C4-2B (cell line): ENCODE measurements around the gene SCO1.
A peak's percentile ranks its signal among the peaks of the same experiment; 100 is the strongest.

ENCODE experiments used
- H3K27ac ChIP-seq: fragments of 450-650 bp; 2 replicates; pipeline ENCODE4 v1.5.1; 2017
- CTCF ChIP-seq: fragments of 450-650 bp; conservative IDR thresholded peaks from 2 replicates; pipeline ENCODE4 v1.5.1; 2017; ENCODE audit warnings: mild to moderate bottlenecking
- ZFX ChIP-seq: fragments of 450-650 bp; IDR thresholded peaks from 2 replicates; pipeline ENCODE4 v1.6.1; 2017

The SCO1 gene

GRCh38 chr17:10638151-10638550, 59.2 kb downstream of the SCO1 start:
- TF ChIP-seq ZFX, result no peak
- no peak for TF ChIP-seq CTCF
- H3K27ac ChIP-seq, result no peak overlapping the region

- no peak overlapping the region for H3K27ac ChIP-seq
- no peak; the same call in 1 of the 2 replicates for TF ChIP-seq CTCF
- TF ChIP-seq ZFX, result no peak
Measured at GRCh38 chr17:10635290-10635689, 62.0 kb downstream of the SCO1 start.

GRCh38 chr17:10633738-10634379, 63.5 kb downstream of the SCO1 start:
- no peak overlapping the region for H3K27ac ChIP-seq
- TF ChIP-seq CTCF (no peak), ZFX (no peak)

GRCh38 chr17:10631701-10632100, 65.6 kb downstream of the SCO1 start:
- no peak for TF ChIP-seq CTCF
- no peak for TF ChIP-seq ZFX

GRCh38 chr17:10631048-10631700, 66.2 kb downstream of the SCO1 start:
- TF ChIP-seq ZFX, result no peak
- peak; percentile 98 for TF ChIP-seq CTCF
- no peak overlapping the region for H3K27ac ChIP-seq

More at GRCh38 chr17:10631701-10632100, 65.6 kb downstream of the SCO1 start:
- H3K27ac ChIP-seq, result no peak overlapping the region

- no peak for TF ChIP-seq ZFX
- TF ChIP-seq CTCF, result no peak
- H3K27ac ChIP-seq, result no peak overlapping the region
Measured at GRCh38 chr17:10629706-10630105, 67.6 kb downstream of the SCO1 start.

- H3K27ac ChIP-seq, result no peak overlapping the region
- TF ChIP-seq ZFX, result no peak
- peak; percentile 63 for TF ChIP-seq CTCF
Measured at GRCh38 chr17:10628756-10629155, 68.6 kb downstream of the SCO1 start.
